Subcutaneous adipose tissue (tissue), 4 donors: ENCODE measurements around the gene PAX5. TPM values are rescaled to one million over a fixed set of nuclear protein-coding genes. Genes with fewer than 3 reads are reported as not detected.

Experiments
- CTCF ChIP-seq: fragments of 450-650 bp; IDR thresholded peaks from one replicate; pipeline ENCODE4 v1.5.1; 2016; ENCODE audit warnings: low read depth, mild to moderate bottlenecking, control low read depth, antibody characterized with exemption, moderate library complexity
- total RNA-seq, 4 donors: library from RNA; depleted of rRNA; stranded (reverse); fragments of >200 nt; gene quantifications; one replicate each; pipeline ENCODE4 v1.1.0, GENCODE V29; 2016

PAX5 gene
- total RNA-seq, 4 donors from 2014 or later: under 0.01 to 0.19 (median 0.17) TPM; not detected in 1

DNA sequence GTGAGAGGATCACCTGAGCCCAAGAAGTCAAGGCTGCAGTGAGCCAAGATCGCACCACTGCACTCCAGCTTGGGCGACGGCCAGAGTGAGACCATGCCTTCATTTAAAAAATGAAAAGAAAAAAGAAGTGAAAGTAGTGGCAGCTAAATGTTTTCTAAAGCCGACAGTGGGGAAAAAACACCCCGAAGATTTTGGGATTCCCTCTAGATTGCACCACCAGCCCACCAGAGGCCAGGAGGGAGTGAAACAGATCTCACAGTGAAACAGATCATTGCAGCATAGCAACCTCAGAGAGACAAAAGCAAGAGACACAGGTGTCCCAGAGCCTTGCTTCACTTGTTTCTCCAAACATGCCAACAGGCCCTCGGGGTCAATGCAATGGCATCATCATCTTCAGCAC is 156.8 kb downstream of the PAX5 start:
- no peak for TF ChIP-seq CTCF

DNA sequence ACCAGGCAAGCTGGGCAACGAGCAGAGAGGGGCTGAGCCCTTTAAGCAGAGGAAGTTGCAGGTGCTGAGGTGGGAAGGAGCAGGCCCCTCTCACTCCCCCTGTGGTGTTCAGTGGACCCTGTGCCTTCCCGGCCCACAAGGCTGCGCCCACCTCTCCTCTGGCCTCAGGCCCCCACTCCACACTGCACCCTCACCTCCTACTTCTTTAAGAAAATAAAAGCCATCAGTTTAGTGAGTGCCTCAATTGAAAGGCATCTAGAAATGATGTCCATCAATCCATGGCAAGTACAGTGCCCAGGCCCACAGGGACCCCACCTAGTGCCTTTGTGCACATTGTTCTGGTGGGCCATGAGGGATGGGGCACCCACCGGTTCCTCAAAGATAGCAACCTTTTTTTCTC is 158.0 kb downstream of the PAX5 start:
- no peak for TF ChIP-seq CTCF

- no peak for TF ChIP-seq CTCF
Observed at GRCh38 chr9:36874921-36875320, 159.1 kb downstream of the PAX5 start.

DNA sequence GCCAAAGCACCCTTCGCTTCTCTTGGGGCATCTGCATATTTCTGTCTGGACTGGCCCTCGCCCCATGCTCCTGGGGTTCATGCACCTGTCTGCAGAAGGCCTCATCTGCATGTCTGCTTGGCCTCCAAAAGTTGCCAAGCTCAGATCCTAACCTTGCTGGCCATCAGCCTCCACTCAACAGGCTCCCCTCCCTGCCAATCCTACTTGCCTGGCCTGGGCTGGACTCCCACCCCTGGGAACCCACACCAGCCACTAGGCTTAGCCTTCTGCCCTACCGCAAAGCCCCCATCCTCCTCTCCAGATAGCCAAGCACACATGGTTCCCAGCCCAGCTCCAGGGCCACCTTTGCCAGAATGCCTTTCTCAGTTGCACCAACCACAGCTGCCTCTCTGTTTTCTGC is 159.8 kb downstream of the PAX5 start:
- TF ChIP-seq CTCF: no peak

- TF ChIP-seq CTCF: no peak
Observed at GRCh38 chr9:36873247-36873875, 160.7 kb downstream of the PAX5 start.

GRCh38 chr9:36872641-36873040 is 161.4 kb downstream of the PAX5 start:
- TF ChIP-seq CTCF: no peak

DNA sequence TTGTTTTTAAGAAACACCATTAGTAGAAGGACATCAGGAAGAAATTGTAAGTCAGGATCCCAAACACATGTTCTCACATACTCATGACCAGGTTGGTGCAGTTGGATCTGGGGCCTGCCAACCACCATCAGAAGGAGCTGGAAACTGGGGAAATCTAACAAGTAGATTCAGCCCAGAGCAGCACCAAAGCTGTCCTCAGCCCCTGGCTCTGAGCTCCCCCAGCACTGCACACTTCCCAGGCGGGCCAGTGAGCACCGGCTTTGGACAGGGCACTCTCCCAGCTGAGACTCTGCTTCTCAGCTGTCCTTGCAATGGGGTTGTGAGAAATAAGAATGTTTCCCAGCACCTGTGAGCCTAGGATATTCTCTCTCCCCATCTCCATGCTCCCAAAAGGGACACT is 162.5 kb downstream of the PAX5 start:
- no peak for TF ChIP-seq CTCF
